ENCODE measurements around the gene CD72. TPM values are rescaled to one million over a fixed set of nuclear protein-coding genes. Genes with fewer than 3 reads are reported as not detected.
A peak's percentile ranks its signal among the peaks of the same experiment; 100 is the strongest.

Gene CD72
- polyA plus RNA-seq, result under 1 TPM; 0.26 to 0.29 TPM

- H3K4me3 ChIP-seq (ENCODE audit: low read depth in 1 of 2, low read length in 2 of 2), result peak within 1 kb of the TSS; percentile 21 to 38
- peaks cover 0 to 6% of the 10 kb centered on the region in 2 donors for H3K4me1 ChIP-seq (ENCODE audit: control insufficient read depth in 2 of 2, insufficient read depth in 2 of 2, low read length in 1 of 2)
- H3K36me3 ChIP-seq (ENCODE audit: control insufficient read depth in 2 of 2, insufficient read depth in 2 of 2, low read length in 1 of 2), result no peaks in the 10 kb centered on the region
- H3K9me3 ChIP-seq (ENCODE audit: control insufficient read depth in 2 of 2, insufficient read depth in 1 of 2, low read depth in 1 of 2, low read length in 1 of 2), result no peaks in the 10 kb centered on the region
- H3K27ac ChIP-seq (ENCODE audit: low read depth in 2 of 2, low read length in 1 of 2), result peak within 1 kb of the TSS; percentile 21 to 51
- H3K27me3 ChIP-seq (ENCODE audit: control insufficient read depth in 1 of 2, insufficient read depth in 2 of 2, low read length in 2 of 2), result no peaks in the 10 kb centered on the region
- WGBS, 2 donors, result 81 to 86% methylated on average over 7 of the region's 7 CpGs
Measured at GRCh38 chr9:35618325-35618727, at the start of gene CD72. TSS of gene CD72 (minus strand) at chr9:35618413. CDS start at chr9:35618303, 110 bp downstream.

- no peaks in the 10 kb centered on the region for H3K36me3 ChIP-seq (ENCODE audit: control insufficient read depth in 2 of 2, insufficient read depth in 2 of 2, low read length in 1 of 2)
- H3K4me1 ChIP-seq (ENCODE audit: control insufficient read depth in 2 of 2, insufficient read depth in 2 of 2, low read length in 1 of 2), result peaks cover 7% of the 10 kb centered on the region in 2 donors
- H3K27me3 ChIP-seq (ENCODE audit: control insufficient read depth in 1 of 2, insufficient read depth in 2 of 2, low read length in 2 of 2), result no peaks in the 10 kb centered on the region
- no peak overlapping the region for H3K27ac ChIP-seq (ENCODE audit: low read depth in 2 of 2, low read length in 1 of 2)
- H3K9me3 ChIP-seq (ENCODE audit: control insufficient read depth in 2 of 2, insufficient read depth in 1 of 2, low read depth in 1 of 2, low read length in 1 of 2), result no peaks in the 10 kb centered on the region
- no peak overlapping the region for H3K4me3 ChIP-seq (ENCODE audit: low read depth in 1 of 2, low read length in 2 of 2)
- 95 to 98% methylated on average over 3 of the region's 3 CpGs for WGBS, 2 donors
Measured at GRCh38 chr9:35667939-35668338, 49.7 kb upstream of the CD72 start.

GRCh38 chr9:35666549-35666948 is 48.3 kb upstream of the CD72 start:
- 86 to 90% methylated on average over 5 of the region's 5 CpGs for WGBS, 2 donors
- H3K27ac ChIP-seq (ENCODE audit: low read depth in 2 of 2, low read length in 1 of 2), result no peak overlapping the region
- peaks cover 7 to 13% of the 10 kb centered on the region in 2 donors for H3K4me1 ChIP-seq (ENCODE audit: control insufficient read depth in 2 of 2, insufficient read depth in 2 of 2, low read length in 1 of 2)
- H3K9me3 ChIP-seq (ENCODE audit: control insufficient read depth in 2 of 2, insufficient read depth in 1 of 2, low read depth in 1 of 2, low read length in 1 of 2), result no peaks in the 10 kb centered on the region
- H3K27me3 ChIP-seq (ENCODE audit: control insufficient read depth in 1 of 2, insufficient read depth in 2 of 2, low read length in 2 of 2), result no peaks in the 10 kb centered on the region
- peaks cover 0 to 5% of the 10 kb centered on the region in 2 donors for H3K36me3 ChIP-seq (ENCODE audit: control insufficient read depth in 2 of 2, insufficient read depth in 2 of 2, low read length in 1 of 2)
- no peak overlapping the region for H3K4me3 ChIP-seq (ENCODE audit: low read depth in 1 of 2, low read length in 2 of 2)

GRCh38 chr9:35666045-35666444 is 47.8 kb upstream of the CD72 start:
- 77 to 82% methylated on average over 1 of the region's 1 CpG for WGBS, 2 donors
- Histone ChIP-seq H3K9me3 (ENCODE audit: control insufficient read depth in 2 of 2, insufficient read depth in 1 of 2, low read depth in 1 of 2, low read length in 1 of 2) (no peaks in the 10 kb centered on the region), H3K36me3 (ENCODE audit: control insufficient read depth in 2 of 2, insufficient read depth in 2 of 2, low read length in 1 of 2) (peaks cover 0 to 5% of the 10 kb centered on the region in 2 donors), H3K27me3 (ENCODE audit: control insufficient read depth in 1 of 2, insufficient read depth in 2 of 2, low read length in 2 of 2) (no peaks in the 10 kb centered on the region), H3K4me3 (ENCODE audit: low read depth in 1 of 2, low read length in 2 of 2) (no peak overlapping the region), H3K4me1 (ENCODE audit: control insufficient read depth in 2 of 2, insufficient read depth in 2 of 2, low read length in 1 of 2) (peaks cover 7 to 13% of the 10 kb centered on the region in 2 donors), H3K27ac (ENCODE audit: low read depth in 2 of 2, low read length in 1 of 2) (no peak overlapping the region)

- Histone ChIP-seq H3K36me3 (ENCODE audit: control insufficient read depth in 2 of 2, insufficient read depth in 2 of 2, low read length in 1 of 2) (peaks cover 5% of the 10 kb centered on the region in 2 donors), H3K4me1 (ENCODE audit: control insufficient read depth in 2 of 2, insufficient read depth in 2 of 2, low read length in 1 of 2) (peaks cover 7 to 13% of the 10 kb centered on the region in 2 donors), H3K9me3 (ENCODE audit: control insufficient read depth in 2 of 2, insufficient read depth in 1 of 2, low read depth in 1 of 2, low read length in 1 of 2) (no peaks in the 10 kb centered on the region), H3K4me3 (ENCODE audit: low read depth in 1 of 2, low read length in 2 of 2) (peak overlapping the region; percentile 54 to 63), H3K27ac (ENCODE audit: low read depth in 2 of 2, low read length in 1 of 2) (peak overlapping the region; percentile 74 to 76), H3K27me3 (ENCODE audit: control insufficient read depth in 1 of 2, insufficient read depth in 2 of 2, low read length in 2 of 2) (no peaks in the 10 kb centered on the region)
- 18 to 21% methylated on average over 5 of the region's 5 CpGs for WGBS, 2 donors
Measured at GRCh38 chr9:35665471-35665818, 47.2 kb upstream of the CD72 start.

- Histone ChIP-seq H3K4me3 (ENCODE audit: low read depth in 1 of 2, low read length in 2 of 2) (peak within 1 kb of the TSS; percentile 54 to 63), H3K36me3 (ENCODE audit: control insufficient read depth in 2 of 2, insufficient read depth in 2 of 2, low read length in 1 of 2) (peaks cover 5 to 6% of the 10 kb centered on the region in 2 donors), H3K4me1 (ENCODE audit: control insufficient read depth in 2 of 2, insufficient read depth in 2 of 2, low read length in 1 of 2) (peaks cover 7 to 13% of the 10 kb centered on the region in 2 donors), H3K27me3 (ENCODE audit: control insufficient read depth in 1 of 2, insufficient read depth in 2 of 2, low read length in 2 of 2) (no peaks in the 10 kb centered on the region), H3K27ac (ENCODE audit: low read depth in 2 of 2, low read length in 1 of 2) (peak within 1 kb of the TSS; percentile 74 to 76), H3K9me3 (ENCODE audit: control insufficient read depth in 2 of 2, insufficient read depth in 1 of 2, low read depth in 1 of 2, low read length in 1 of 2) (no peaks in the 10 kb centered on the region)
- 6% methylated on average over 56 to 58 of the region's 58 CpGs for WGBS, 2 donors
Measured at GRCh38 chr9:35664531-35665470, 46.6 kb upstream of the CD72 start, which contains the start of gene ARHGEF39. TSS of gene ARHGEF39 (minus strand) at chr9:35665195. CDS start at chr9:35665169, 26 bp downstream.

GRCh38 chr9:35662437-35662836 is 44.2 kb upstream of the CD72 start:
- 84 to 89% methylated on average over 7 of the region's 7 CpGs for WGBS, 2 donors
- Histone ChIP-seq H3K27ac (ENCODE audit: low read depth in 2 of 2, low read length in 1 of 2) (peak overlapping the region; percentile 52 to 67), H3K9me3 (ENCODE audit: control insufficient read depth in 2 of 2, insufficient read depth in 1 of 2, low read depth in 1 of 2, low read length in 1 of 2) (no peaks in the 10 kb centered on the region), H3K27me3 (ENCODE audit: control insufficient read depth in 1 of 2, insufficient read depth in 2 of 2, low read length in 2 of 2) (no peaks in the 10 kb centered on the region), H3K4me3 (ENCODE audit: low read depth in 1 of 2, low read length in 2 of 2) (no peak overlapping the region), H3K4me1 (ENCODE audit: control insufficient read depth in 2 of 2, insufficient read depth in 2 of 2, low read length in 1 of 2) (peaks cover 7 to 13% of the 10 kb centered on the region in 2 donors), H3K36me3 (ENCODE audit: control insufficient read depth in 2 of 2, insufficient read depth in 2 of 2, low read length in 1 of 2) (peaks cover 5 to 6% of the 10 kb centered on the region in 2 donors)

- H3K4me1 ChIP-seq (ENCODE audit: control insufficient read depth in 2 of 2, insufficient read depth in 2 of 2, low read length in 1 of 2), result peaks cover 7 to 13% of the 10 kb centered on the region in 2 donors
- WGBS, 2 donors, result 59 to 74% methylated on average over 3 of the region's 3 CpGs
- no peaks in the 10 kb centered on the region for H3K27me3 ChIP-seq (ENCODE audit: control insufficient read depth in 1 of 2, insufficient read depth in 2 of 2, low read length in 2 of 2)
- H3K4me3 ChIP-seq (ENCODE audit: low read depth in 1 of 2, low read length in 2 of 2), result no peak overlapping the region
- peak overlapping the region; percentile 52 to 77 for H3K27ac ChIP-seq (ENCODE audit: low read depth in 2 of 2, low read length in 1 of 2)
- peaks cover 5 to 6% of the 10 kb centered on the region in 2 donors for H3K36me3 ChIP-seq (ENCODE audit: control insufficient read depth in 2 of 2, insufficient read depth in 2 of 2, low read length in 1 of 2)
- H3K9me3 ChIP-seq (ENCODE audit: control insufficient read depth in 2 of 2, insufficient read depth in 1 of 2, low read depth in 1 of 2, low read length in 1 of 2), result no peaks in the 10 kb centered on the region
Measured at GRCh38 chr9:35661756-35662350, 43.6 kb upstream of the CD72 start.

- H3K4me3 ChIP-seq (ENCODE audit: low read depth in 1 of 2, low read length in 2 of 2), result no peak overlapping the region
- peaks cover 7 to 13% of the 10 kb centered on the region in 2 donors for H3K4me1 ChIP-seq (ENCODE audit: control insufficient read depth in 2 of 2, insufficient read depth in 2 of 2, low read length in 1 of 2)
- no peaks in the 10 kb centered on the region for H3K9me3 ChIP-seq (ENCODE audit: control insufficient read depth in 2 of 2, insufficient read depth in 1 of 2, low read depth in 1 of 2, low read length in 1 of 2)
- H3K27me3 ChIP-seq (ENCODE audit: control insufficient read depth in 1 of 2, insufficient read depth in 2 of 2, low read length in 2 of 2), result no peaks in the 10 kb centered on the region
- H3K27ac ChIP-seq (ENCODE audit: low read depth in 2 of 2, low read length in 1 of 2), result peak overlapping the region; percentile 38 to 90
- WGBS, 2 donors, result 38 to 53% methylated on average over 9 of the region's 9 CpGs
- H3K36me3 ChIP-seq (ENCODE audit: control insufficient read depth in 2 of 2, insufficient read depth in 2 of 2, low read length in 1 of 2), result peaks cover 5 to 6% of the 10 kb centered on the region in 2 donors
Measured at GRCh38 chr9:35660966-35661415, 42.8 kb upstream of the CD72 start.

Measured in esophagus (tissue), 2 donors.